Stimulated activated CD4-positive, alpha-beta T cell treated with anti-CD3 and anti-CD28 coated beads, Interleukin-12 subunit alpha, Interleukin-12 subunit beta, amount 100 ng/mL, for 24 hours (primary cell): Measurements from ENCODE around the gene LIMS2.

Source experiments
- DNase-seq, 2 experiments: peaks; one replicate each; pipeline ENCODE4 v3.0.0-alpha.2; 2020; ENCODE audit warnings: low read depth in 2 of 2

LIMS2 gene

GRCh38 chr2:127623388-127624319 is 51.7 kb downstream of the LIMS2 start:
- DNase-seq = no peak

GRCh38 chr2:127622561-127623387 is 52.6 kb downstream of the LIMS2 start:
- no peak for DNase-seq

- no peak for DNase-seq
Measured at GRCh38 chr2:127621981-127622431, 53.3 kb downstream of the LIMS2 start.

- DNase-seq = no peak
Measured at GRCh38 chr2:127620866-127621265, 54.5 kb downstream of the LIMS2 start.

GRCh38 chr2:127619877-127620705 is 55.2 kb downstream of the LIMS2 start:
- no peak for DNase-seq

- no peak for DNase-seq
Measured at GRCh38 chr2:127619203-127619590, 56.1 kb downstream of the LIMS2 start.

GRCh38 chr2:127618551-127619202 is 56.7 kb downstream of the LIMS2 start:
- DNase-seq = no peak

- DNase-seq = no peak
Measured at GRCh38 chr2:127615511-127616166, 59.7 kb downstream of the LIMS2 start.

- DNase-seq = no peak
Measured at GRCh38 chr2:127614731-127615130, 60.6 kb downstream of the LIMS2 start.

- no peak for DNase-seq
Measured at GRCh38 chr2:127614246-127614645, 61.1 kb downstream of the LIMS2 start.

GRCh38 chr2:127612111-127612822 is 63.1 kb downstream of the LIMS2 start:
- DNase-seq = no peak

- DNase-seq = no peak
Measured at GRCh38 chr2:127611076-127611925, 64.0 kb downstream of the LIMS2 start.

GRCh38 chr2:127610561-127610960 is 64.8 kb downstream of the LIMS2 start:
- DNase-seq = no peak

- no peak for DNase-seq
Measured at GRCh38 chr2:127609818-127610217, 65.5 kb downstream of the LIMS2 start.

- no peak for DNase-seq
Measured at GRCh38 chr2:127609031-127609751, 66.1 kb downstream of the LIMS2 start.

- DNase-seq = no peak
Measured at GRCh38 chr2:127608061-127609030, 67.0 kb downstream of the LIMS2 start.

GRCh38 chr2:127607399-127607908 is 67.9 kb downstream of the LIMS2 start:
- no peak for DNase-seq
